GM18861 (cell line): ENCODE measurements around the gene WIPF1.
"Not testable (repeated sequence)": the region's sequence is repeated elsewhere in the genome, so short reads cannot be mapped to it uniquely, and the experiment has no call there.

ENCODE experiments used
- ATAC-seq: cut with Tn5 transposase; IDR thresholded peaks from one replicate; pipeline ENCODE4 v1.9.1; 2021; ENCODE audit not compliant: unreplicated experiment

The WIPF1 gene

GRCh38 chr2:174573621-174574081, 24.0 kb downstream of the WIPF1 start:
- ATAC-seq, result no peak

- no peak for ATAC-seq
These were observed 25.0 kb downstream of the WIPF1 start for GRCh38 chr2:174572556-174572955.

GRCh38 chr2:174571669-174572323, 25.8 kb downstream of the WIPF1 start:
- ATAC-seq, result no peak

GRCh38 chr2:174570318-174570958, 27.2 kb downstream of the WIPF1 start:
- ATAC-seq, result no peak

GRCh38 chr2:174569678-174570077, 27.9 kb downstream of the WIPF1 start:
- ATAC-seq, result no peak

DNA sequence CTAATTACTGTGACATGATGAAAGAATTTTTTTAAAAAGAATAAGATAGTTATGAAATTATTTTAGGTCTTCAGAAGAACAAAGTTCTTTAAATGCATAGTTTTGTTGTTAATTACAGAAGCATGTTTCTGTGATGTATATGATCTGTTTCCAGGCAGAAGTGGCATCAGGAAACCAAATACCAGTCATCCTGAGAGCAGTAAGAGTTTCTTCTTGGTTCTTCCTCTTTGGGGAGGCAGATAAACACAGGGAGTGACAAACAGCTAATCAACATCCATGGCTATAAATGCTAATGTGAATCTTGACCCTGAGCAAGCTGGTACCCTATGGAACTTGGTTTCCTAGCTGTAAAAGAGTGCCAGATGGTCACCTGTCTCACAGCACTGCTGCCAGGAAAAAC, 29.2 kb downstream of the WIPF1 start:
- no peak for ATAC-seq

- no peak for ATAC-seq
These were observed 30.7 kb downstream of the WIPF1 start for GRCh38 chr2:174566871-174567270.

GRCh38 chr2:174563530-174564282, 33.9 kb downstream of the WIPF1 start:
- ATAC-seq, result no peak

DNA sequence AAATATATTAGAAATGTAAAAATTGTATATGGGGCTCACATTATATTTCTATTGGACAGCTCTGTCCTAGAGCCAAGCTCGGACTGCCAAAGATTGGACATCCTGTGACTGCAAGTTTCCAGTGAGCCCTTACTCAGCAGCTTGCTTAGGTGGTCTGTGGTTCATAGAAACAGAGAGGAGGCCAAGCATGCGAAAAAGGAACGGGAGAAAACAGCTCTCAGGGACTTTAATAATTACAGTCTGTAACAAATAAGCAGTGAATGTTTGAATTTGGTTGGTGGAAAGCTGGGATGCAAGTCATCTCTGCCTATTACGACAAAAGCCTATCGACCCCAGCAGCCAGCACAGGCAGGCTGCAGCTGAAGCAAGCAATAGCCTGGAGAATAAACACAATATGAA, 35.6 kb downstream of the WIPF1 start:
- ATAC-seq, result no peak

GRCh38 chr2:174561283-174561971, 36.2 kb downstream of the WIPF1 start:
- no peak for ATAC-seq

GRCh38 chr2:174560737-174561136, 36.9 kb downstream of the WIPF1 start:
- ATAC-seq, result no peak

GRCh38 chr2:174555998-174556397, 41.6 kb downstream of the WIPF1 start:
- no peak for ATAC-seq

DNA sequence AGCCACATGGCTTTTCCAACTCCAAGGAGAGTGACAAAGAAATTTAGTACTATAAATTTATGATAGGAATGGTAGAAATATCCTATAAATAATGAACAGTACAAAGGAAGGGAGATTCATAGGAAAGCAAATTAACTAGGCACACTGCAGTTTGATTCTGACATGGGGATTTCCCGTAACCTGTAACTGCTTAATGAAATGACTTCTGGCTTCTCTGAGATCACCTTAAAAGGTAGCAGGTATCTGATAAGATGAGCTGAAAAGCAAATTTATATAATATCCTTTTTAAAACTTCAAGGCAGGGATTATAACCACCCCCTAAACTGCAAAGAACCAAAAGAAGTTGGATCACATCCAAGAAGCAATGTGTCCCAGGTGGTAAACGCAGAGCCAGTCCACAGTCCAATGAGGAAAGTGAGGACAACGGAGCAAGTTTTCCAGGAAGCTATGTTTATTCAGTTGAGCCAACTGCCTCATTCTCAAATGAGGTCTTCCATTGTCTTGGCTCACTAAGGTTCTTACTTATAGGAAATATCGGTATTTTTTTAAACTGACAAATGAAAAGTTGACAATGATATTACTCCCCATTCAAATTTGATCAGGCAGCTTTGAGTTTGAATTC, 43.0 kb downstream of the WIPF1 start:
- no peak for ATAC-seq

GRCh38 chr2:174553811-174554493, 43.7 kb downstream of the WIPF1 start:
- ATAC-seq, result no peak

GRCh38 chr2:174552880-174553279, 44.7 kb downstream of the WIPF1 start:
- ATAC-seq, result no peak

DNA sequence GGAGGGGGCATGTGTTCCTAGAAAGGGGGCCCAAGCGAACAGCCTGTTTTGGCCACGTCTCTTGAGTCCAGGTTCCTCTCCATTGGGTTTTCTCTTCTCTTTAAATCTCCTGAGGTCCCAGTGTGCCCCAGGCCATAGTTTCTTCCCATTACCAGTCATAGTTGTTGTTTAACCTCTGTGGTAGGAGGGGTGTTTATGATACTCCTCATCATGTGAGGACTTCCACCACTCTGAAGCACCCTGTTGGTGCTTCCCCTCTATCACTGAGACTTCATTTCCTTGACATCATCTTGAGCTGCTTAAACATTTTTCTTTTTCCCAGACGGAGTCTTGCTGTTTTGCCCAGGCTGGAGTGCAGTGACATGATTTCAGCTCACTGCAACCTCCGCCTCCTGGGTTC, 45.9 kb downstream of the WIPF1 start:
- no peak for ATAC-seq

GRCh38 chr2:174548646-174549045, 49.0 kb downstream of the WIPF1 start:
- ATAC-seq, result not testable (repeated sequence)

DNA sequence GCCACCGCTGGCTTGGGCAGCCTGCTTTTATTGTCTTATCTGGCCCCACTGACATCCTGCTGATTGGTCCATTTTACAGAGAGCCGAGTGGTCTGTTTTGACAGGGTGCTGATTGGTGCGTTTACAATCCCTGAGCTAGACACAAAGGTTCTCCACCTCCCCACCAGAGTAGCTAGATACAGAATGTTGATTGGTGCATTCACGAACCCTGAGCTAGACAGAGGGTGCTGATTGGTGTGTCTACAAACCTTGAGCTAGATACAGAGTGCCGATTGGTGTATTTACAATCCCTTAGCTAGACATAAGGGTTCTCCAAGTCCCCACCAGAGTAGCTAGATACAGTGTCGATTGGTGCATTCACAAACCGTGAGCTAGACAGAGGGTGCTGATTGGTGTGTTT, 49.6 kb downstream of the WIPF1 start:
- ATAC-seq, result not testable (repeated sequence)

DNA sequence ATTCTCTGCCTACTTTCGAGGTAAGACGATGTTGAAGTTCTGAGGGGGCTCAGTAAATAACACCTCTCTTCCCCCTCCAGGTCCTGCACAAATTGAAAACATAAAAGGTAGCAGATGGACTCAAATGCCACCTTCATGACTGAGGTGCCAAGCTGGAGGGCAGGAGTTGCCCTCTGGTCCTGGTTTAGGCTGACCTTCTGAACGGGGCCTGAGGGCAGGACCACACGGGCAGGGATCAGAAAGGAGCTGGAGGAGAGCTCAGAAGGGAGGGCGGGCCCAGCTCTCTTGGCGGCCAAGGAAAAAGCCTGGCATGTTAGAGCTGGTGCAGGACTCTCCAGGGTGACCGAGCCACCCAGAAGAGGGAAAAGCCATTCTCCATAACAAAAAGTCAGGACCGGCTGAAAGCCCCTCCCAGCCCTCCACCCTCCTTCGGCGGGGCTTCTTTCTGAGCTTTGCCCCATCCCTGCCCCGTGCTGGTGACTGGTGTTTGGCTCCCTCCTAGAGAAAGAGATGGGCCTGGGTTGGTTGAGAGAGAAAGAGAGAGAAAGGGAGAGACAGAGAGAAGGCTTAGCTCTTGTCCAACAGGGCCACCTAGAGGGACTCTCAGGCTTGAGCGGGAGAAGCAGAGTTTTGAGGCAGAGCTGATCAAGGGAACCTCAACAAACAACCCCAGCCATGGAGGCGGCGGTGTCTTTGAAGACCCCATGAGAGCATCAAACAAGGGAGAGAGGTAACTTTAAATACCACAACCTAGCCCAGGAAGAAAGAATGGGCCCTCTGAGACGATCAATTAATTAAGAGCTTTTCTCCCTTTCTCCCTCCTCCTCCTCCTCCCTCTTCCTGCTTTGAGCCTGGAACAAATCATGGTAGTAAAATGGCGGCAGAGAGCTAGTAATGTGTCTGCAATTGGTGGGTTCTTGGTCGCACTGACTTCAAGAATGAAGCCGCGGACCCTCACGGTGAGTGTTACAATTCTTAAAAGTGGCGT, 50.8 kb downstream of the WIPF1 start:
- ATAC-seq, result no peak
